Astrocyte of the cerebellum (primary cell): Measurements from ENCODE around the gene KIF16B.
A peak's percentile ranks its signal among the peaks of the same experiment; 100 is the strongest.
"Not testable (repeated sequence)": the region's sequence is repeated elsewhere in the genome, so short reads cannot be mapped to it uniquely, and the experiment has no call there.

Experiments
- DNase-seq: peaks from one replicate; pipeline ENCODE4 v3.0.0-alpha.2; 2011; ENCODE audit warnings: low read depth
- H3K4me3 ChIP-seq: 2 replicates; pipeline ENCODE4 v1.5.1; 2011; ENCODE audit warnings: mild to moderate bottlenecking, low read depth, low read length, moderate library complexity
- CTCF ChIP-seq: IDR thresholded peaks from 2 replicates; pipeline ENCODE4 v1.5.1; 2012; ENCODE audit warnings: low read length, low read depth, moderate library complexity, mild to moderate bottlenecking; ENCODE audit errors: missing control alignments
- in situ Hi-C: cut with HindIII; loops from 2 replicates; pipeline ENCODE4 v1.10.0; 2017; ENCODE audit warnings: low sequenced_read_pairs

The KIF16B gene

DNA sequence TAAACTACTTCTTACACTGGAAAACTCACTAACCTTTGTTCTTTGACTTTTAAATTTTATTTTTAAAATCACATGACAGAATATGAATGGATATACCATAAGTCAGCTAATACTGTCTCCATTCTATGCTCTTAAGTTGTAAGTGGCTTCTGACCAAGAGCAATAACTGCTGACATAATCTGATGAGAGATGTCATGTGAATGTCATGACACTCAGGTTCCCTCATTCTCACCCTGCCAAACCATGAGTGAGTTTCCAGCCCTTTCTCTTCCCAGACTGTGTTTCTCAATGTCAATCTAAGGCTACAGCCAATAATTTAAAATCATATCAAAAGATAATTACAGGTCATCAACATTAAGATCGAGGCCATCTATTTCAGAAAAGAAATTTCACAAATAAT lies 39.7 kb downstream of the KIF16B start:
- no peak overlapping the region for H3K4me3 ChIP-seq
- in situ Hi-C loops = no loop called here
- TF ChIP-seq CTCF = no peak
- DNase-seq = no peak

DNA sequence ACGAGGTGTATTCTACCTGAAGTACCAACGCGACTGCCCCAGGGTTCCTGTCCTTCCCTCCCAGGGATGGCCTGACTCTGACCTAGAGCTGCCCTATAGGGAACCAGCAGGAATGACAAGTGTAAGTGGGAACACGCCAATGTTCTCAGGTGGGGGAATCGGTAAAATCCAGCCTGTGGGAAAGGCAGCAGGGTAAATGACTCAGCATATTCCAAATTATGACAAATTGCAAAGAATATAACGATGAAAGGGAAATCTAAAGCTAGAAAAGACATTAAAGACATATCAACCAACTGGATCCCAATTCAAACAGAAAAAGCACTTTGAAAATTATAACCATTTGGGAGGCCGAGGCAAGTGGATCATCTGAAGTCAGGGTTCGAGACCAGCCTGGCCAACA lies 41.8 kb downstream of the KIF16B start:
- no peak for TF ChIP-seq CTCF
- in situ Hi-C loops = no loop called here

DNA sequence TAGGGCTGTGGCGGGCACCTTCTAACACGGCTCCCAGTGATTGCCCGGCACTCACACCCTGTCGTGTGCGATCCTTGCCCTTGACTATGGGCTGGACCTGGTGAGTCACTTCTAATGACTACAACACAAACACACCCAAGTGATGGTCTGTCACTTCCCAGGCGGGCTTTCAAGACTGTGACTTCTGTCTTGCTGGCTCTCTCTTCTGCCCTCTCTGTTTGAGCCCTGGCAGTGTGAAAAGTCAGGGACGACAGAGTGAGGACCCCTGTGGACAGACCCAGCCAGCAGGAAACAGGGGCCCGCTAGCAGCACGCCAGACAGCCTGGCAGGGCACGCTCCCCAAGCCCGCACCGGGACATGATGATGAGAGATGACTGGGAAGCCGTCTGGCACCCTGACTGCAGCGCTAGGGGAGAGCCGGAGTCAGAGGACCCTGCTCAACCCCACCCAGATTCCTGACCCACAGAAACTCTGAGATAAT lies 43.0 kb downstream of the KIF16B start:
- in situ Hi-C loops = no loop called here
- DNase-seq = no peak
- no peak overlapping the region for H3K4me3 ChIP-seq
- no peak for TF ChIP-seq CTCF

More for the DNA sequence above, 41.8 kb downstream of the KIF16B start:
- DNase-seq = no peak
- H3K4me3 ChIP-seq = no peak overlapping the region

- peak; percentile 62 for DNase-seq
- no peak overlapping the region for H3K4me3 ChIP-seq
- TF ChIP-seq CTCF = no peak
- in situ Hi-C loops = no loop called here
These were observed 45.2 kb downstream of the KIF16B start for GRCh38 chr20:16528078-16528477.

- no peak for TF ChIP-seq CTCF
These were observed 45.8 kb downstream of the KIF16B start for GRCh38 chr20:16527438-16527837.

GRCh38 chr20:16526433-16527380 lies 46.5 kb downstream of the KIF16B start:
- TF ChIP-seq CTCF = no peak
- in situ Hi-C loops = no loop called here
- no peak overlapping the region for H3K4me3 ChIP-seq
- no peak for DNase-seq

More at GRCh38 chr20:16527438-16527837, 45.8 kb downstream of the KIF16B start:
- in situ Hi-C loops = no loop called here
- no peak overlapping the region for H3K4me3 ChIP-seq
- DNase-seq = no peak

DNA sequence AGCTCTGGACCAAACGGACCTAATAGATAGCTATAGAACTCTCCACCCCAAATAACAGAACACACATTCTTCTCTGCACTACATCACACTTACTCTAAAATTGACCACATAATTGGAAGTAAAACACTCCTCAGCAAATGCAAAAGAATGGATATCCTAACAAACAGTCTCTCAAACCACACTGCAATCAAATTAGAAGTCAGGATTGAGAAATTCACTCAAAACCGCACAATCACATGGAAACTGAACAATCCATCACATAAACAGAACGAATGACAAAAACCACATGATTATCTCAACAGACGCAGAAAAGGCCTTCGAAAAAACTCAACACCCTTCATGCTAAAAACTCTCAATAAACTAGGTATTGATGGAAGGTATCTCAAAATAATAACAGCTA lies 50.6 kb downstream of the KIF16B start:
- DNase-seq, H3K4me3 ChIP-seq, in situ Hi-C loops: not testable (repeated sequence)
